ENCODE results near the gene DEAF1.

DEAF1 gene

GRCh38 chr11:613369-613968 is 81.6 kb downstream of the DEAF1 start:
- Mint-ChIP-seq H3K27ac (peak overlapping the region; percentile 88), H3K36me3 (peaks cover 16% of the 10 kb centered on the region), H3K4me1 (peaks cover 35% of the 10 kb centered on the region), H3K4me3 (no peak overlapping the region), H3K9me3 (no peaks in the 10 kb centered on the region), H3K27me3 (no peaks in the 10 kb centered on the region)
- peak; percentile 3 for ATAC-seq

- H3K4me1 Mint-ChIP-seq = peaks cover 35% of the 10 kb centered on the region
- H3K27me3 Mint-ChIP-seq = no peaks in the 10 kb centered on the region
- H3K27ac Mint-ChIP-seq = peak overlapping the region; percentile 88
- ATAC-seq = no peak
- H3K4me3 Mint-ChIP-seq = no peak overlapping the region
- H3K36me3 Mint-ChIP-seq = peaks cover 17% of the 10 kb centered on the region
- no peaks in the 10 kb centered on the region for H3K9me3 Mint-ChIP-seq
These were observed 82.1 kb downstream of the DEAF1 start for GRCh38 chr11:612961-613300.

GRCh38 chr11:612201-612960 is 82.6 kb downstream of the DEAF1 start:
- Mint-ChIP-seq H3K4me3 (no peak overlapping the region), H3K36me3 (peaks cover 20% of the 10 kb centered on the region), H3K4me1 (peaks cover 35% of the 10 kb centered on the region), H3K27ac (peak overlapping the region; percentile 88), H3K9me3 (no peaks in the 10 kb centered on the region), H3K27me3 (no peaks in the 10 kb centered on the region)
- ATAC-seq = no peak

- H3K36me3 Mint-ChIP-seq = peaks cover 24% of the 10 kb centered on the region
- H3K9me3 Mint-ChIP-seq = no peaks in the 10 kb centered on the region
- H3K27ac Mint-ChIP-seq = no peak overlapping the region
- no peak for ATAC-seq
- H3K4me3 Mint-ChIP-seq = no peak overlapping the region
- peaks cover 29% of the 10 kb centered on the region for H3K4me1 Mint-ChIP-seq
- H3K27me3 Mint-ChIP-seq = no peaks in the 10 kb centered on the region
These were observed 83.7 kb downstream of the DEAF1 start for GRCh38 chr11:611001-611996.

GRCh38 chr11:610146-610801 is 84.7 kb downstream of the DEAF1 start:
- Mint-ChIP-seq H3K36me3 (peaks cover 24% of the 10 kb centered on the region), H3K27ac (no peak overlapping the region), H3K9me3 (no peaks in the 10 kb centered on the region), H3K4me1 (peaks cover 26% of the 10 kb centered on the region), H3K27me3 (no peaks in the 10 kb centered on the region), H3K4me3 (no peak overlapping the region)
- ATAC-seq = no peak

- H3K4me3 Mint-ChIP-seq = no peak overlapping the region
These were observed 85.6 kb downstream of the DEAF1 start for GRCh38 chr11:609341-609811.

GRCh38 chr11:608791-609251 is 86.2 kb downstream of the DEAF1 start:
- ATAC-seq = no peak
- Mint-ChIP-seq H3K9me3 (no peaks in the 10 kb centered on the region), H3K4me1 (peaks cover 16% of the 10 kb centered on the region), H3K27me3 (no peaks in the 10 kb centered on the region), H3K27ac (no peak overlapping the region), H3K36me3 (peaks cover 35% of the 10 kb centered on the region), H3K4me3 (no peak overlapping the region)

More at GRCh38 chr11:609341-609811, 85.6 kb downstream of the DEAF1 start:
- H3K36me3 Mint-ChIP-seq = peaks cover 30% of the 10 kb centered on the region
- ATAC-seq = no peak
- H3K9me3 Mint-ChIP-seq = no peaks in the 10 kb centered on the region
- H3K4me1 Mint-ChIP-seq = peaks cover 22% of the 10 kb centered on the region
- no peaks in the 10 kb centered on the region for H3K27me3 Mint-ChIP-seq
- H3K27ac Mint-ChIP-seq = no peak overlapping the region

- Mint-ChIP-seq H3K27me3 (no peaks in the 10 kb centered on the region), H3K9me3 (no peaks in the 10 kb centered on the region), H3K4me3 (no peak overlapping the region), H3K36me3 (peaks cover 36% of the 10 kb centered on the region), H3K4me1 (peaks cover 9% of the 10 kb centered on the region), H3K27ac (no peak overlapping the region)
- ATAC-seq = no peak
These were observed 86.9 kb downstream of the DEAF1 start for GRCh38 chr11:607971-608659.

- Mint-ChIP-seq H3K36me3 (peaks cover 37% of the 10 kb centered on the region), H3K4me1 (no peaks in the 10 kb centered on the region), H3K27ac (no peak overlapping the region), H3K27me3 (no peaks in the 10 kb centered on the region), H3K9me3 (no peaks in the 10 kb centered on the region), H3K4me3 (no peak overlapping the region)
- ATAC-seq = no peak
These were observed 87.8 kb downstream of the DEAF1 start for GRCh38 chr11:607020-607780.

- Mint-ChIP-seq H3K27me3 (no peaks in the 10 kb centered on the region), H3K27ac (no peak overlapping the region), H3K4me3 (no peak overlapping the region), H3K9me3 (no peaks in the 10 kb centered on the region), H3K4me1 (no peaks in the 10 kb centered on the region), H3K36me3 (peaks cover 47% of the 10 kb centered on the region)
- no peak for ATAC-seq
These were observed 88.8 kb downstream of the DEAF1 start for GRCh38 chr11:606245-606644.

GRCh38 chr11:605286-606129 is 89.5 kb downstream of the DEAF1 start:
- Mint-ChIP-seq H3K27me3 (no peaks in the 10 kb centered on the region), H3K9me3 (no peaks in the 10 kb centered on the region), H3K36me3 (peaks cover 42% of the 10 kb centered on the region), H3K27ac (no peak overlapping the region), H3K4me1 (no peaks in the 10 kb centered on the region), H3K4me3 (no peak overlapping the region)
- no peak for ATAC-seq

GRCh38 chr11:603154-603553 is 91.9 kb downstream of the DEAF1 start:
- Mint-ChIP-seq H3K27me3 (no peaks in the 10 kb centered on the region), H3K27ac (no peak overlapping the region), H3K4me3 (no peak overlapping the region), H3K36me3 (peaks cover 34% of the 10 kb centered on the region), H3K4me1 (no peaks in the 10 kb centered on the region), H3K9me3 (no peaks in the 10 kb centered on the region)
- ATAC-seq = no peak

GRCh38 chr11:601573-602245 is 93.3 kb downstream of the DEAF1 start:
- Mint-ChIP-seq H3K27ac (no peak overlapping the region), H3K4me1 (no peaks in the 10 kb centered on the region)
- ATAC-seq = no peak

More at GRCh38 chr11:601573-602245, 93.3 kb downstream of the DEAF1 start:
- no peak overlapping the region for H3K4me3 Mint-ChIP-seq
- H3K27me3 Mint-ChIP-seq = no peaks in the 10 kb centered on the region
- no peaks in the 10 kb centered on the region for H3K9me3 Mint-ChIP-seq
- peaks cover 33% of the 10 kb centered on the region for H3K36me3 Mint-ChIP-seq
